ENCODE measurements around the gene FKBP7. TPM values are rescaled to one million over a fixed set of nuclear protein-coding genes. Genes with fewer than 3 reads are reported as not detected.
"Not testable (repeated sequence)": the region's sequence is repeated elsewhere in the genome, so short reads cannot be mapped to it uniquely, and the experiment has no call there.

FKBP7 gene
- polyA plus RNA-seq, 1 donor: 46.3 TPM

- DNase-seq: no peak
These were observed 6.0 kb upstream of the FKBP7 start for GRCh38 chr2:178484245-178485041.

- DNase-seq: no peak
These were observed 4.0 kb upstream of the FKBP7 start for GRCh38 chr2:178482437-178482836.

- DNase-seq: peak; percentile 94
These were observed 2.1 kb upstream of the FKBP7 start, which contains the start of gene PLEKHA3 for GRCh38 chr2:178480227-178481181. PLEKHA3 (plus strand) TSS chr2:178480457; CDS start chr2:178480870, 413 bp downstream.

GRCh38 chr2:178479758-178480226 lies 1.4 kb upstream of the FKBP7 start:
- DNase-seq: no peak

- DNase-seq: no peak
These were observed 846 bp upstream of the FKBP7 start for GRCh38 chr2:178479275-178479616.

- no peak for DNase-seq
These were observed 316 bp downstream of the FKBP7 start for GRCh38 chr2:178478130-178478438.

GRCh38 chr2:178477443-178478129 lies 814 bp downstream of the FKBP7 start:
- DNase-seq: peak; percentile 34

GRCh38 chr2:178476477-178476876 lies 1.9 kb downstream of the FKBP7 start:
- no peak for DNase-seq

- no peak for DNase-seq
These were observed 3.8 kb downstream of the FKBP7 start for GRCh38 chr2:178474560-178474959.

- DNase-seq: no peak
These were observed 4.5 kb downstream of the FKBP7 start for GRCh38 chr2:178473931-178474330.

- no peak for DNase-seq
These were observed 5.0 kb downstream of the FKBP7 start for GRCh38 chr2:178473373-178473772.

- not testable (repeated sequence) for DNase-seq
These were observed 7.1 kb downstream of the FKBP7 start for GRCh38 chr2:178471313-178471712.

GRCh38 chr2:178469219-178469849 lies 9.1 kb downstream of the FKBP7 start:
- no peak for DNase-seq

GRCh38 chr2:178457390-178457886 lies 21.0 kb downstream of the FKBP7 start:
- no peak for DNase-seq

- DNase-seq: no peak
These were observed 22.5 kb downstream of the FKBP7 start for GRCh38 chr2:178455947-178456346.

- no peak for DNase-seq
These were observed 25.5 kb downstream of the FKBP7 start for GRCh38 chr2:178452870-178453269.

- DNase-seq: no peak
These were observed 26.1 kb downstream of the FKBP7 start for GRCh38 chr2:178452334-178452733.

- DNase-seq: peak; percentile 99
These were observed 27.4 kb downstream of the FKBP7 start, which contains the start of the genes PJVK and PRKRA for GRCh38 chr2:178450774-178451525. PJVK (plus strand) TSS chr2:178451378; CDS start chr2:178453410, 2,032 bp downstream. PRKRA (minus strand) TSS chr2:178451175; CDS start chr2:178451030, 145 bp downstream.

GRCh38 chr2:178450524-178450773 lies 28.0 kb downstream of the FKBP7 start:
- DNase-seq: no peak

GRCh38 chr2:178449700-178450523 lies 28.5 kb downstream of the FKBP7 start:
- DNase-seq: peak; percentile 69
